IMR-90 (cell line): Measurements from ENCODE around the gene CFAP61. TPM values are rescaled to one million over a fixed set of nuclear protein-coding genes. Genes with fewer than 3 reads are reported as not detected.

Experiments used
- ATAC-seq: fragments of 200-7000 bp; cut with Tn5 transposase; 2 replicates; pipeline ENCODE4 v1.9.1; 2020; ENCODE audit warnings: low read depth, mild to moderate bottlenecking, moderate library complexity
- BruUV-seq: library from RNA; stranded (reverse); fragments of 400-500 nt; replicated peaks from 2 replicates; lab custom pipeline; 2021; lab: Mats Ljungman, UMichigan
- CTCF ChIA-PET: fragments of 300-600 bp; formaldehyde crosslinking; extraction: SDS; loops from one replicate; lab custom pipeline; 2021; ENCODE audit warnings: antibody characterized with exemption; lab: Yijun Ruan, JAX
- POLR2A ChIA-PET: fragments of 300-600 bp; sonication (Branson Sonifier 250); formaldehyde crosslinking; loops from one replicate; lab custom pipeline; 2022; ENCODE audit warnings: antibody characterized with exemption; ENCODE audit not compliant: unreplicated experiment; lab: Charles Lee
- DNase-seq: peaks from one replicate; pipeline ENCODE4 v3.0.0; 2013
- H2AFZ ChIP-seq: replicated peaks from 2 replicates; pipeline ENCODE3; 2013; ENCODE audit warnings: low read length, mild to moderate bottlenecking; ENCODE audit not compliant: poor library complexity
- H2AK5ac ChIP-seq: 2 replicates; pipeline ENCODE4 v1.6.1; 2013; ENCODE audit warnings: low read depth, low read length, inconsistent platforms
- H2AK9ac ChIP-seq: replicated peaks from 2 replicates; pipeline ENCODE3; 2013; ENCODE audit warnings: mild to moderate bottlenecking, low read depth, low read length, moderate library complexity; ENCODE audit not compliant: poor library complexity
- H2BK120ac ChIP-seq: 2 replicates; pipeline ENCODE4 v1.6.1; 2013; ENCODE audit warnings: low read depth, low read length, inconsistent platforms
- H2BK15ac ChIP-seq: 3 replicates; pipeline ENCODE4 v1.6.1; 2013; ENCODE audit warnings: low read depth, low read length, inconsistent platforms
- H2BK20ac ChIP-seq: 2 replicates; pipeline ENCODE4 v1.6.1; 2013; ENCODE audit warnings: low read depth, mild to moderate bottlenecking, inconsistent platforms, low read length, moderate library complexity
- H2BK5ac ChIP-seq: 2 replicates; pipeline ENCODE4 v1.6.1; 2013; ENCODE audit warnings: mild to moderate bottlenecking, low read depth, low read length, inconsistent platforms; ENCODE audit not compliant: poor library complexity, severe bottlenecking
- H3K14ac ChIP-seq: replicated peaks from 2 replicates; pipeline ENCODE4 v1.6.1; 2013; ENCODE audit warnings: low read depth, low read length, inconsistent platforms
- H3K18ac ChIP-seq: 2 replicates; pipeline ENCODE4 v1.6.1; 2013; ENCODE audit warnings: low read depth, low read length, control low read depth
- H3K23ac ChIP-seq: 2 replicates; pipeline ENCODE4 v1.6.1; 2013; ENCODE audit warnings: low read depth, low read length, inconsistent platforms
- H3K27ac ChIP-seq: 2 replicates; pipeline ENCODE4 v1.5.1; 2013; ENCODE audit warnings: mild to moderate bottlenecking, control low read depth, low read length; ENCODE audit not compliant: insufficient read depth
- H3K27me3 ChIP-seq: 2 replicates; pipeline ENCODE4 v1.6.1; 2013; ENCODE audit warnings: low read length; ENCODE audit not compliant: control insufficient read depth, insufficient read depth
- H3K36me3 ChIP-seq: 2 replicates; pipeline ENCODE4 v1.6.1; 2013; ENCODE audit warnings: low read length, mixed read lengths; ENCODE audit not compliant: control insufficient read depth, insufficient read depth
- H3K4ac ChIP-seq: 2 replicates; pipeline ENCODE4 v1.6.1; 2013; ENCODE audit warnings: low read depth, low read length, inconsistent platforms
- H3K4me1 ChIP-seq: 2 replicates; pipeline ENCODE4 v1.6.1; 2013; ENCODE audit warnings: low read length, mixed read lengths; ENCODE audit not compliant: control insufficient read depth, insufficient read depth
- H3K4me2 ChIP-seq: 2 replicates; pipeline ENCODE4 v1.6.1; 2013; ENCODE audit warnings: low read depth, mild to moderate bottlenecking, control low read depth, low read length, moderate library complexity
- H3K4me3 ChIP-seq: 2 replicates; pipeline ENCODE4 v1.5.1; 2013; ENCODE audit warnings: low read depth, mild to moderate bottlenecking, control low read depth, low read length, moderate library complexity; ENCODE audit not compliant: insufficient read depth
- H3K56ac ChIP-seq: 2 replicates; pipeline ENCODE4 v1.6.1; 2013; ENCODE audit warnings: low read length, inconsistent platforms; ENCODE audit not compliant: insufficient read depth; ENCODE audit errors: extremely low read depth
- H3K79me1 ChIP-seq, 2 experiments: 2 replicates each; pipeline ENCODE4 v1.6.1; 2013; ENCODE audit warnings: low read length in 2 of 2, inconsistent platforms in 1 of 2, low read depth in 1 of 2
- H3K9ac ChIP-seq: 2 replicates; pipeline ENCODE4 v1.6.1; 2013; ENCODE audit warnings: low read depth, low read length, control low read depth
- H3K9me1 ChIP-seq: 2 replicates; pipeline ENCODE4 v1.6.1; 2013; ENCODE audit warnings: low read length, inconsistent platforms; ENCODE audit not compliant: insufficient read depth
- H3K9me3 ChIP-seq: 2 replicates; pipeline ENCODE4 v1.6.1; 2013; ENCODE audit warnings: low read length; ENCODE audit not compliant: control insufficient read depth, insufficient read depth
- H4K20me1 ChIP-seq: 2 replicates; pipeline ENCODE4 v1.6.1; 2013; ENCODE audit warnings: low read length, inconsistent platforms; ENCODE audit not compliant: insufficient read depth
- H4K5ac ChIP-seq: 2 replicates; pipeline ENCODE4 v1.6.1; 2013; ENCODE audit warnings: mild to moderate bottlenecking, low read depth, low read length, control low read depth
- H4K8ac ChIP-seq, 2 experiments: 2 replicates each; pipeline ENCODE4 v1.6.1; 2013; ENCODE audit warnings: low read depth in 2 of 2, low read length in 2 of 2, control low read depth in 1 of 2, inconsistent platforms in 1 of 2
- H4K91ac ChIP-seq: 2 replicates; pipeline ENCODE4 v1.6.1; 2013; ENCODE audit warnings: low read depth, low read length, inconsistent platforms; ENCODE audit not compliant: insufficient read depth
- BHLHE40 ChIP-seq: fragments of 150-350 bp; IDR thresholded peaks from 2 replicates; pipeline ENCODE4 v1.6.1; 2016; ENCODE audit warnings: mild to moderate bottlenecking, low read depth, low read length
- CEBPB ChIP-seq: IDR thresholded peaks from 2 replicates; pipeline ENCODE4 v1.6.1; 2012; ENCODE audit warnings: low read depth, low read length, improper control_type of control experiment
- CHD1 ChIP-seq: IDR thresholded peaks from 2 replicates; pipeline ENCODE4 v1.6.1; 2012; ENCODE audit warnings: low read depth, low read length, improper control_type of control experiment
- FOS ChIP-seq: fragments of 150-350 bp; IDR thresholded peaks from 2 replicates; pipeline ENCODE4 v1.6.1; 2016; ENCODE audit warnings: low read depth, low read length
- MAFK ChIP-seq: IDR thresholded peaks from 2 replicates; pipeline ENCODE4 v1.6.1; 2012; ENCODE audit warnings: low read depth, low read length, improper control_type of control experiment
- NFE2L2 ChIP-seq: fragments of 150-350 bp; IDR thresholded peaks from 2 replicates; pipeline ENCODE4 v1.6.1; 2016; ENCODE audit warnings: low read depth, mild to moderate bottlenecking, low read length
- POLR2A ChIP-seq: IDR thresholded peaks from 2 replicates; pipeline ENCODE4 v1.6.1; 2012; ENCODE audit warnings: mild to moderate bottlenecking, low read depth, low read length
- RAD21 ChIP-seq: IDR thresholded peaks from 2 replicates; pipeline ENCODE4 v1.6.1; 2012; ENCODE audit warnings: low read length, improper control_type of control experiment
- RCOR1 ChIP-seq: IDR thresholded peaks from 2 replicates; pipeline ENCODE4 v1.6.1; 2012; ENCODE audit warnings: mild to moderate bottlenecking, low read length, improper control_type of control experiment; ENCODE audit not compliant: insufficient replicate concordance
- RFX5 ChIP-seq: IDR thresholded peaks from 2 replicates; pipeline ENCODE4 v1.8.0; 2012; ENCODE audit warnings: low read depth, mild to moderate bottlenecking, low read length, moderate library complexity
- SMC3 ChIP-seq: fragments of 150-350 bp; IDR thresholded peaks from 2 replicates; pipeline ENCODE4 v1.6.1; 2016; ENCODE audit warnings: low read depth, mild to moderate bottlenecking, antibody characterized with exemption, low read length, moderate library complexity
- WGBS, 2 experiments: methylation state at CpG; one replicate each; pipeline versions ENCODE4 v1.1.5 to v1.1.7; 2013; ENCODE audit warnings: missing lambda C conversion rate in 2 of 2; ENCODE audit not compliant: insufficient read length in 1 of 2; ENCODE audit errors: extremely low coverage in 2 of 2; 5-methylcytosine and 5-hydroxymethylcytosine counted together
- dilution Hi-C: fragments of 300-500 bp; cut with HindIII; formaldehyde crosslinking; loops from one replicate; pipeline ENCODE4 v1.14.3; 2018; ENCODE audit warnings: low sequenced_read_pairs; ENCODE audit not compliant: unreplicated experiment
- in situ Hi-C: fragments of 300-500 bp; cut with MboI; formaldehyde crosslinking; loops from 3 replicates; pipeline ENCODE4 v1.14.3; 2019; ENCODE audit warnings: low sequenced_read_pairs, inconsistent platforms, mixed read lengths
- intact Hi-C: fragments of 100-400 bp; cut with micrococcal nuclease; formaldehyde crosslinking; loops from 2 replicates; pipeline ENCODE4 v1.10.0; 2022
- polyA plus RNA-seq, 3 experiments: library from polyadenylated mRNA; depleted of rRNA; stranded (reverse); fragments of >200 nt; gene quantifications; 2 replicates each; pipeline ENCODE4 v1.2.3, GENCODE V29; 2012; ENCODE audit warnings: low replicate concordance in 1 of 3
- total RNA-seq: library from RNA; depleted of rRNA; stranded (reverse); fragments of >200 nt; gene quantifications from 2 replicates; pipeline ENCODE4 v1.2.3, GENCODE V29; 2012
- TF ChIP-seq, protein P1 (sequence below): fragments of 150-350 bp; IDR thresholded peaks from 2 replicates; pipeline ENCODE4 v1.6.1; 2017; ENCODE audit warnings: mild to moderate bottlenecking, antibody characterized with exemption, low read length, low read depth
- TF ChIP-seq, protein P2 (sequence below): conservative IDR thresholded peaks from 2 replicates; pipeline ENCODE4 v1.5.1; 2012; ENCODE audit warnings: mild to moderate bottlenecking, low read depth, low read length, improper control_type of control experiment
- TF ChIP-seq, protein P3 (sequence below): fragments of 150-350 bp; IDR thresholded peaks from 2 replicates; pipeline ENCODE4 v1.6.1; 2016; ENCODE audit warnings: low read depth, mild to moderate bottlenecking, low read length, moderate library complexity, borderline replicate concordance

CFAP61 gene
- total and polyA plus RNA-seq, 2 of the 4 experiments (the other 2 are of a cell fraction): 0.07 TPM; not detected in 1

GRCh38 chr20:20031790-20032189 is 20.5 kb upstream of the CFAP61 start:
- Histone ChIP-seq H2AFZ (no peak overlapping the region), H3K56ac (no peak overlapping the region), H3K4me1 (no peaks in the 10 kb centered on the region), H2AK5ac (no peak overlapping the region), H3K9me3 (no peaks in the 10 kb centered on the region), H3K23ac (no peak overlapping the region), H3K36me3 (peaks cover 27% of the 10 kb centered on the region), H3K4me2 (no peak overlapping the region), H3K4ac (no peak overlapping the region), H3K79me1 (peaks cover 18 to 23% of the 10 kb centered on the region in 2 experiments), H3K27me3 (no peaks in the 10 kb centered on the region), H2BK120ac (no peak overlapping the region), H2BK5ac (no peak overlapping the region), H2AK9ac (no peak overlapping the region), H3K14ac (no peak overlapping the region), H3K9me1 (no peaks in the 10 kb centered on the region; the same call in 1 of the 2 replicates), H3K4me3 (no peak overlapping the region), H4K5ac (no peak overlapping the region), H4K91ac (no peak overlapping the region), H3K9ac (no peak overlapping the region), H2BK15ac (no peak overlapping the region), H3K18ac (no peak overlapping the region), H3K27ac (no peak overlapping the region), H2BK20ac (no peak overlapping the region), H4K8ac (no peak overlapping the region), H4K20me1 (no peaks in the 10 kb centered on the region)
- TF ChIP-seq RFX5 (no peak), RCOR1 (no peak), FOS (no peak), NFE2L2 (no peak), RAD21 (no peak), BHLHE40 (no peak), MAFK (no peak), CEBPB (no peak), SMC3 (no peak), POLR2A (no peak), CHD1 (no peak)
- TF ChIP-seq, protein P1, sequence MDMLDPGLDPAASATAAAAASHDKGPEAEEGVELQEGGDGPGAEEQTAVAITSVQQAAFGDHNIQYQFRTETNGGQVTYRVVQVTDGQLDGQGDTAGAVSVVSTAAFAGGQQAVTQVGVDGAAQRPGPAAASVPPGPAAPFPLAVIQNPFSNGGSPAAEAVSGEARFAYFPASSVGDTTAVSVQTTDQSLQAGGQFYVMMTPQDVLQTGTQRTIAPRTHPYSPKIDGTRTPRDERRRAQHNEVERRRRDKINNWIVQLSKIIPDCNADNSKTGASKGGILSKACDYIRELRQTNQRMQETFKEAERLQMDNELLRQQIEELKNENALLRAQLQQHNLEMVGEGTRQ: no peak
- TF ChIP-seq, protein P2, sequence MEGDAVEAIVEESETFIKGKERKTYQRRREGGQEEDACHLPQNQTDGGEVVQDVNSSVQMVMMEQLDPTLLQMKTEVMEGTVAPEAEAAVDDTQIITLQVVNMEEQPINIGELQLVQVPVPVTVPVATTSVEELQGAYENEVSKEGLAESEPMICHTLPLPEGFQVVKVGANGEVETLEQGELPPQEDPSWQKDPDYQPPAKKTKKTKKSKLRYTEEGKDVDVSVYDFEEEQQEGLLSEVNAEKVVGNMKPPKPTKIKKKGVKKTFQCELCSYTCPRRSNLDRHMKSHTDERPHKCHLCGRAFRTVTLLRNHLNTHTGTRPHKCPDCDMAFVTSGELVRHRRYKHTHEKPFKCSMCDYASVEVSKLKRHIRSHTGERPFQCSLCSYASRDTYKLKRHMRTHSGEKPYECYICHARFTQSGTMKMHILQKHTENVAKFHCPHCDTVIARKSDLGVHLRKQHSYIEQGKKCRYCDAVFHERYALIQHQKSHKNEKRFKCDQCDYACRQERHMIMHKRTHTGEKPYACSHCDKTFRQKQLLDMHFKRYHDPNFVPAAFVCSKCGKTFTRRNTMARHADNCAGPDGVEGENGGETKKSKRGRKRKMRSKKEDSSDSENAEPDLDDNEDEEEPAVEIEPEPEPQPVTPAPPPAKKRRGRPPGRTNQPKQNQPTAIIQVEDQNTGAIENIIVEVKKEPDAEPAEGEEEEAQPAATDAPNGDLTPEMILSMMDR: no peak
- TF ChIP-seq, protein P3, sequence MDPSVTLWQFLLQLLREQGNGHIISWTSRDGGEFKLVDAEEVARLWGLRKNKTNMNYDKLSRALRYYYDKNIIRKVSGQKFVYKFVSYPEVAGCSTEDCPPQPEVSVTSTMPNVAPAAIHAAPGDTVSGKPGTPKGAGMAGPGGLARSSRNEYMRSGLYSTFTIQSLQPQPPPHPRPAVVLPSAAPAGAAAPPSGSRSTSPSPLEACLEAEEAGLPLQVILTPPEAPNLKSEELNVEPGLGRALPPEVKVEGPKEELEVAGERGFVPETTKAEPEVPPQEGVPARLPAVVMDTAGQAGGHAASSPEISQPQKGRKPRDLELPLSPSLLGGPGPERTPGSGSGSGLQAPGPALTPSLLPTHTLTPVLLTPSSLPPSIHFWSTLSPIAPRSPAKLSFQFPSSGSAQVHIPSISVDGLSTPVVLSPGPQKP: no peak
- ChIA-PET CTCF (no interaction called here), POLR2A (no interaction called here)
- dilution Hi-C loops: no loop called here
- in situ Hi-C loops: loop anchor here (25.0 kb wide), 1 partner anchor 1494 kb away; no protein-coding TSS in a partner anchor
- 100% methylated on average over 1 of the region's 5 CpGs; no CpG with 5 or more reads in 1 of the 2 experiments for WGBS, 2 experiments
- intact Hi-C loops: no loop called here
- no TSS peak for BruUV-seq
- ATAC-seq (no peak), DNase-seq (no peak)
